A375 (cell line): ENCODE measurements around the gene CETN1. TPM values are rescaled to one million over a fixed set of nuclear protein-coding genes. Genes with fewer than 3 reads are reported as not detected.

ENCODE experiments used
- total RNA-seq: library from RNA; depleted of rRNA; stranded (reverse); fragments of >200 nt; shearing (Covaris generic); gene quantifications from 2 replicates; pipeline ENCODE4 v1.2.3, GENCODE V29; 2014; rRNA removed

The CETN1 gene
- total RNA-seq = not detected in 2 replicates

DNA sequence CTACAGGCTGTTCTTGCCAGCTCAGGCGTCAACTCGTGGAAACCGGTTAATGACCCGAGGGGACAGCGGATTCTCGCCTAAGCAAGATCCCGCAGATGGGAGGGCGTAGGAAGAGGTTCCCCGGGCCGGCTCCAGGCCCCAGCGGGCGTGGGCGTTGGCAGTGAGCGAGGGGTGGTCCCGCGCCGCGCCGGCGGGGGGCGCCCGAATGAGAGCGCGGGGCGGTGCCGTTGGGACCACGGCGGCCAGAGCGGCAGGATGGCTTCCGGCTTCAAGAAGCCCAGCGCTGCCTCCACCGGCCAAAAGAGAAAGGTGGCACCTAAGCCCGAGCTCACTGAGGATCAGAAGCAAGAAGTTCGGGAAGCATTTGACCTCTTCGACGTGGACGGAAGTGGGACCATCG, at the start of gene CETN1:
Gene CETN1, plus strand, starts transcription at position 227 of the 400 bp plus-strand sequence. Its CDS starts 29 bp downstream, at position 256.

Other genes starting within 250 kb of the CETN1 start
- 1.9 and 2.4 TPM in 2 replicates for gene COLEC12, start 79.7 kb upstream of the CETN1 start, total RNA-seq
- not detected in 2 replicates for gene CLUL1, start 16.6 kb downstream of the CETN1 start, total RNA-seq
- 37.3 and 37.4 TPM in 2 replicates for gene TYMS, start 77.3 kb downstream of the CETN1 start, total RNA-seq
- 42.6 and 48.6 TPM in 2 replicates for gene ENOSF1, start 132.2 kb downstream of the CETN1 start, total RNA-seq
- gene YES1, start 231.9 kb downstream of the CETN1 start, total RNA-seq = 43.3 and 45.5 TPM in 2 replicates